Testis (tissue), 2 donors: Measurements from ENCODE around the gene WNT3.

Source experiments
- POLR2A ChIP-seq: fragments of 450-650 bp; IDR thresholded peaks from one replicate; pipeline ENCODE4 v1.6.1; 2017; ENCODE audit warnings: antibody characterized with exemption, mild to moderate bottlenecking, moderate library complexity
- TF ChIP-seq, protein P1 (sequence below), 3 experiments: fragments of 450-650 bp in 2 of 3; fragments of 200-600 bp in 1 of 3; sonication (generic) in 1 of 3; IDR thresholded peaks; one replicate each; pipeline ENCODE4 v1.5.1; 2016 to 2019; ENCODE audit warnings: antibody characterized with exemption in 3 of 3, mild to moderate bottlenecking in 2 of 3, moderate library complexity in 1 of 3

DNA sequence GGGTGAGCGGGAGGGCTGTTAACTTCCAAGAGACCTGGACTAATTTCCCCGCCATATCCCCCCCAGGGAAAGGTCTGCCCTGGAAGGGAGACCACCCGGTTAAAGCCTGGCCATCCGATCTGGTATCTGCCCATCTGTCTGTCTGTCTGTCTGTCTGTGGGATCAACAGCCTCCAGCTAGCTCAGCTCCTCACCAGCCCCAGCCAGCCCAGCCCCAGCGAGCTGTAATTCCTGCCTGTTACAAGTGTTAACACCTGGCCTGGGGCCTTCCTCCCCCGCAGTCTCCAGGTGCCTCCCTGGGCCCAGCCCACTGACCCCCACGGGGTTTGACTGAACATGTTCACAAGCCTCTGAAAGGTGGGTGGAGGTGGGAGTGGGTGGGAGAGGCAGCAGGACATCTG, 4.0 kb downstream of the WNT3 start:
- TF ChIP-seq, protein P1, sequence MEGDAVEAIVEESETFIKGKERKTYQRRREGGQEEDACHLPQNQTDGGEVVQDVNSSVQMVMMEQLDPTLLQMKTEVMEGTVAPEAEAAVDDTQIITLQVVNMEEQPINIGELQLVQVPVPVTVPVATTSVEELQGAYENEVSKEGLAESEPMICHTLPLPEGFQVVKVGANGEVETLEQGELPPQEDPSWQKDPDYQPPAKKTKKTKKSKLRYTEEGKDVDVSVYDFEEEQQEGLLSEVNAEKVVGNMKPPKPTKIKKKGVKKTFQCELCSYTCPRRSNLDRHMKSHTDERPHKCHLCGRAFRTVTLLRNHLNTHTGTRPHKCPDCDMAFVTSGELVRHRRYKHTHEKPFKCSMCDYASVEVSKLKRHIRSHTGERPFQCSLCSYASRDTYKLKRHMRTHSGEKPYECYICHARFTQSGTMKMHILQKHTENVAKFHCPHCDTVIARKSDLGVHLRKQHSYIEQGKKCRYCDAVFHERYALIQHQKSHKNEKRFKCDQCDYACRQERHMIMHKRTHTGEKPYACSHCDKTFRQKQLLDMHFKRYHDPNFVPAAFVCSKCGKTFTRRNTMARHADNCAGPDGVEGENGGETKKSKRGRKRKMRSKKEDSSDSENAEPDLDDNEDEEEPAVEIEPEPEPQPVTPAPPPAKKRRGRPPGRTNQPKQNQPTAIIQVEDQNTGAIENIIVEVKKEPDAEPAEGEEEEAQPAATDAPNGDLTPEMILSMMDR (IDR thresholded peaks at IDR 0.05) = no peak
- TF ChIP-seq POLR2A = no peak
